ENCODE data around the gene IMPG1. TPM values are rescaled to one million over a fixed set of nuclear protein-coding genes. Genes with fewer than 3 reads are reported as not detected.

IMPG1 gene
- total and polyA plus RNA-seq, 2 donors (not counting 1 experiment from before 2014, with no cell fraction given): not detected

- Histone ChIP-seq H3K36me3 (replicated peaks in 1 of 2; ENCODE audit: control extremely low read depth in 1 of 2, control insufficient read depth in 1 of 2, extremely low read depth in 1 of 2, insufficient read depth in 2 of 2, low read length in 1 of 2) (no peaks in the 10 kb centered on the region), H3K4me2 (replicated peaks; ENCODE audit: low read depth, low read length, poor library complexity, severe bottlenecking) (no peak overlapping the region), H2AFZ (ENCODE audit: insufficient read depth, low read depth, low read length, poor library complexity, severe bottlenecking) (no peak overlapping the region), H3K9me3 (ENCODE audit: control extremely low read depth in 1 of 3, control insufficient read depth in 2 of 3, insufficient read depth in 1 of 3, low read length in 2 of 3) (no peaks in the 10 kb centered on the region), H3K27ac (ENCODE audit: low read length in 2 of 2) (no peak overlapping the region), H3K4me1 (ENCODE audit: control insufficient read depth in 2 of 2, insufficient read depth in 2 of 2, low read length in 2 of 2) (peaks cover 8 to 9% of the 10 kb centered on the region in 2 donors), H3K79me2 (ENCODE audit: control insufficient read depth, insufficient read depth, low read length) (no peaks in the 10 kb centered on the region), H4K20me1 (ENCODE audit: control insufficient read depth, insufficient read depth, low read length, poor library complexity, severe bottlenecking) (no peaks in the 10 kb centered on the region), H3K9ac (ENCODE audit: low read length) (no peak overlapping the region), H3K27me3 (replicated peaks in 1 of 4; ENCODE audit: control extremely low read depth in 1 of 4, control insufficient read depth in 3 of 4, insufficient read depth in 4 of 4, low read length in 3 of 4) (peaks cover 0 to 20% (median 3%) of the 10 kb centered on the region in 4 experiments), H3K4me3 (ENCODE audit: control extremely low read depth in 1 of 5, extremely low read depth in 1 of 5, insufficient read depth in 1 of 5, low read depth in 2 of 5, low read length in 4 of 5) (no peak overlapping the region)
- Mint-ChIP-seq H3K9me3 (ENCODE audit: insufficient read depth) (no peaks in the 10 kb centered on the region), H3K4me1 (peaks cover 6% of the 10 kb centered on the region), H3K27ac (no peak overlapping the region), H3K4me3 (no peak overlapping the region), H3K27me3 (peaks cover 22% of the 10 kb centered on the region)
- ATAC-seq (ENCODE audit: low read depth) (no peak), DNase-seq (no peak)
- intact Hi-C loops (cut with micrococcal nuclease): no loop called here
- CTCF ChIA-PET: no interaction called here
- POLR2A ChIA-PET: no interaction called here
- WGBS (ENCODE audit: insufficient coverage): 70% methylated on average over 3 of the region's 5 CpGs
- TF ChIP-seq EZH2 (IDR thresholded peaks at IDR 0.05; ENCODE audit: borderline replicate concordance, insufficient read depth, low read depth, low read length, poor library complexity, severe bottlenecking) (no peak), CTCF (IDR thresholded peaks at IDR 0.05) (no peak)
These were observed 140.4 kb downstream of the IMPG1 start for GRCh38 chr6:75932067-75932466.

GRCh38 chr6:75931011-75931680, 141.3 kb downstream of the IMPG1 start:
- no peak for DNase-seq
- Histone ChIP-seq H4K20me1 (ENCODE audit: control insufficient read depth, insufficient read depth, low read length, poor library complexity, severe bottlenecking) (no peaks in the 10 kb centered on the region), H3K9me3 (ENCODE audit: control extremely low read depth in 1 of 3, control insufficient read depth in 2 of 3, insufficient read depth in 1 of 3, low read length in 2 of 3) (no peaks in the 10 kb centered on the region), H2AFZ (ENCODE audit: insufficient read depth, low read depth, low read length, poor library complexity, severe bottlenecking) (no peak overlapping the region), H3K27ac (ENCODE audit: low read length in 2 of 2) (no peak overlapping the region), H3K27me3 (replicated peaks in 1 of 4; ENCODE audit: control extremely low read depth in 1 of 4, control insufficient read depth in 3 of 4, insufficient read depth in 4 of 4, low read length in 3 of 4) (peaks cover 0 to 16% (median 3%) of the 10 kb centered on the region in 4 experiments), H3K4me1 (ENCODE audit: control insufficient read depth in 2 of 2, insufficient read depth in 2 of 2, low read length in 2 of 2) (peaks cover 8 to 9% of the 10 kb centered on the region in 2 donors), H3K4me3 (ENCODE audit: control extremely low read depth in 1 of 5, extremely low read depth in 1 of 5, insufficient read depth in 1 of 5, low read depth in 2 of 5, low read length in 4 of 5) (no peak overlapping the region), H3K9ac (ENCODE audit: low read length) (no peak overlapping the region), H3K79me2 (ENCODE audit: control insufficient read depth, insufficient read depth, low read length) (no peaks in the 10 kb centered on the region), H3K36me3 (replicated peaks in 1 of 2; ENCODE audit: control extremely low read depth in 1 of 2, control insufficient read depth in 1 of 2, extremely low read depth in 1 of 2, insufficient read depth in 2 of 2, low read length in 1 of 2) (no peaks in the 10 kb centered on the region), H3K4me2 (replicated peaks; ENCODE audit: low read depth, low read length, poor library complexity, severe bottlenecking) (no peak overlapping the region)
- Mint-ChIP-seq H3K4me3 (no peak overlapping the region), H3K4me1 (peaks cover 6% of the 10 kb centered on the region), H3K27ac (no peak overlapping the region), H3K27me3 (peaks cover 16% of the 10 kb centered on the region), H3K9me3 (ENCODE audit: insufficient read depth) (no peaks in the 10 kb centered on the region)
- intact Hi-C loops (cut with micrococcal nuclease): no loop called here
- 91% methylated on average over 7 of the region's 11 CpGs for WGBS (ENCODE audit: insufficient coverage)
- ATAC-seq (ENCODE audit: low read depth): no peak
- POLR2A ChIA-PET: no interaction called here
- TF ChIP-seq CTCF (IDR thresholded peaks at IDR 0.05) (no peak), EZH2 (IDR thresholded peaks at IDR 0.05; ENCODE audit: borderline replicate concordance, insufficient read depth, low read depth, low read length, poor library complexity, severe bottlenecking) (no peak)
- CTCF ChIA-PET: no interaction called here
